ENCODE results near the gene PIM1.
"Not testable (repeated sequence)": the region's sequence is repeated elsewhere in the genome, so short reads cannot be mapped to it uniquely, and the experiment has no call there.

DNA sequence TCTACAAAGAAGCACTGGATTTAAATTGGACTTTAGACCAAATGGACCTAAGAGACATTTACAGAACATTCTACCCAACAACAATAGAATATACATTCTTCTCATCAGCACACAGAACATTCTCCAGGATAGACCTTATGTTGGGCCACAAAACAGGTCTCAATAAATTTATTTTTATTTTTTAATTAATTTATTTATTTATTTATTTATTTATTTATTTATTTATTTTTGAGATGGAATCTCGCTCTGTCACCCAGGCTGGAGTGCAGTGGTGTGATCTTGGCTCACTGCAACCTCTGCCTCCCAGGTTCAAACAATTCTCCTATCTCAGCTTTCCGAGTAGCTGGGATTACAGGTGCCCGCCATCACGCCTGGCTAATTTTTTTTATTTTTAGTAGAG, 26.5 kb downstream of the PIM1 start:
- TF ChIP-seq, protein P1, sequence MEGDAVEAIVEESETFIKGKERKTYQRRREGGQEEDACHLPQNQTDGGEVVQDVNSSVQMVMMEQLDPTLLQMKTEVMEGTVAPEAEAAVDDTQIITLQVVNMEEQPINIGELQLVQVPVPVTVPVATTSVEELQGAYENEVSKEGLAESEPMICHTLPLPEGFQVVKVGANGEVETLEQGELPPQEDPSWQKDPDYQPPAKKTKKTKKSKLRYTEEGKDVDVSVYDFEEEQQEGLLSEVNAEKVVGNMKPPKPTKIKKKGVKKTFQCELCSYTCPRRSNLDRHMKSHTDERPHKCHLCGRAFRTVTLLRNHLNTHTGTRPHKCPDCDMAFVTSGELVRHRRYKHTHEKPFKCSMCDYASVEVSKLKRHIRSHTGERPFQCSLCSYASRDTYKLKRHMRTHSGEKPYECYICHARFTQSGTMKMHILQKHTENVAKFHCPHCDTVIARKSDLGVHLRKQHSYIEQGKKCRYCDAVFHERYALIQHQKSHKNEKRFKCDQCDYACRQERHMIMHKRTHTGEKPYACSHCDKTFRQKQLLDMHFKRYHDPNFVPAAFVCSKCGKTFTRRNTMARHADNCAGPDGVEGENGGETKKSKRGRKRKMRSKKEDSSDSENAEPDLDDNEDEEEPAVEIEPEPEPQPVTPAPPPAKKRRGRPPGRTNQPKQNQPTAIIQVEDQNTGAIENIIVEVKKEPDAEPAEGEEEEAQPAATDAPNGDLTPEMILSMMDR (IDR thresholded peaks at IDR 0.05; ENCODE audit: poor library complexity, severe bottlenecking), result not testable (repeated sequence)
- TF ChIP-seq, protein P2, sequence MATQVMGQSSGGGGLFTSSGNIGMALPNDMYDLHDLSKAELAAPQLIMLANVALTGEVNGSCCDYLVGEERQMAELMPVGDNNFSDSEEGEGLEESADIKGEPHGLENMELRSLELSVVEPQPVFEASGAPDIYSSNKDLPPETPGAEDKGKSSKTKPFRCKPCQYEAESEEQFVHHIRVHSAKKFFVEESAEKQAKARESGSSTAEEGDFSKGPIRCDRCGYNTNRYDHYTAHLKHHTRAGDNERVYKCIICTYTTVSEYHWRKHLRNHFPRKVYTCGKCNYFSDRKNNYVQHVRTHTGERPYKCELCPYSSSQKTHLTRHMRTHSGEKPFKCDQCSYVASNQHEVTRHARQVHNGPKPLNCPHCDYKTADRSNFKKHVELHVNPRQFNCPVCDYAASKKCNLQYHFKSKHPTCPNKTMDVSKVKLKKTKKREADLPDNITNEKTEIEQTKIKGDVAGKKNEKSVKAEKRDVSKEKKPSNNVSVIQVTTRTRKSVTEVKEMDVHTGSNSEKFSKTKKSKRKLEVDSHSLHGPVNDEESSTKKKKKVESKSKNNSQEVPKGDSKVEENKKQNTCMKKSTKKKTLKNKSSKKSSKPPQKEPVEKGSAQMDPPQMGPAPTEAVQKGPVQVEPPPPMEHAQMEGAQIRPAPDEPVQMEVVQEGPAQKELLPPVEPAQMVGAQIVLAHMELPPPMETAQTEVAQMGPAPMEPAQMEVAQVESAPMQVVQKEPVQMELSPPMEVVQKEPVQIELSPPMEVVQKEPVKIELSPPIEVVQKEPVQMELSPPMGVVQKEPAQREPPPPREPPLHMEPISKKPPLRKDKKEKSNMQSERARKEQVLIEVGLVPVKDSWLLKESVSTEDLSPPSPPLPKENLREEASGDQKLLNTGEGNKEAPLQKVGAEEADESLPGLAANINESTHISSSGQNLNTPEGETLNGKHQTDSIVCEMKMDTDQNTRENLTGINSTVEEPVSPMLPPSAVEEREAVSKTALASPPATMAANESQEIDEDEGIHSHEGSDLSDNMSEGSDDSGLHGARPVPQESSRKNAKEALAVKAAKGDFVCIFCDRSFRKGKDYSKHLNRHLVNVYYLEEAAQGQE (IDR thresholded peaks at IDR 0.05; ENCODE audit: borderline replicate concordance), result not testable (repeated sequence)
- not testable (repeated sequence) for TF ChIP-seq SMC3 (conservative IDR thresholded peaks at IDR 0.05; ENCODE audit: poor library complexity); POLR2AphosphoS5 (IDR thresholded peaks at IDR 0.05); EP300 (conservative IDR thresholded peaks at IDR 0.05; ENCODE audit: poor library complexity, severe bottlenecking); TAF1 (IDR thresholded peaks at IDR 0.05; ENCODE audit: low read depth)
